ENCODE data around the gene PAK1IP1.
"Not testable (repeated sequence)": the region's sequence is repeated elsewhere in the genome, so short reads cannot be mapped to it uniquely, and the experiment has no call there.

Gene PAK1IP1

GRCh38 chr6:10694302-10695085, at the start of gene PAK1IP1, which contains the start of gene C6orf52:
Gene PAK1IP1, plus strand, starts transcription at chr6:10694972. Its CDS starts 14 bp downstream, at chr6:10694986.
Gene C6orf52, minus strand, starts transcription at chr6:10694616. Its CDS starts 7,066 bp downstream, at chr6:10687550.
- DNase-seq (ENCODE audit: low spot score), result peak; percentile 95

GRCh38 chr6:10655508-10656055, 39.2 kb upstream of the PAK1IP1 start:
- no peak for DNase-seq (ENCODE audit: low spot score)

- no peak for DNase-seq (ENCODE audit: low spot score)
Measured at GRCh38 chr6:10658910-10659698, 35.7 kb upstream of the PAK1IP1 start.

- no peak for DNase-seq (ENCODE audit: low spot score)
Measured at GRCh38 chr6:10659699-10660348, 34.9 kb upstream of the PAK1IP1 start.

GRCh38 chr6:10660431-10661191, 34.2 kb upstream of the PAK1IP1 start:
- not testable (repeated sequence) for DNase-seq (ENCODE audit: low spot score)

GRCh38 chr6:10662207-10662606, 32.6 kb upstream of the PAK1IP1 start:
- no peak for DNase-seq (ENCODE audit: low spot score)

GRCh38 chr6:10662742-10663141, 32.0 kb upstream of the PAK1IP1 start:
- no peak for DNase-seq (ENCODE audit: low spot score)

GRCh38 chr6:10665595-10665994, 29.2 kb upstream of the PAK1IP1 start:
- DNase-seq (ENCODE audit: low spot score), result not testable (repeated sequence)

- DNase-seq (ENCODE audit: low spot score), result no peak
Measured at GRCh38 chr6:10668126-10668917, 26.4 kb upstream of the PAK1IP1 start.

GRCh38 chr6:10676403-10676802, 18.4 kb upstream of the PAK1IP1 start:
- no peak for DNase-seq (ENCODE audit: low spot score)

- DNase-seq (ENCODE audit: low spot score), result no peak
Measured at GRCh38 chr6:10678456-10678855, 16.3 kb upstream of the PAK1IP1 start.

- no peak for DNase-seq (ENCODE audit: low spot score)
Measured at GRCh38 chr6:10681795-10682194, 13.0 kb upstream of the PAK1IP1 start.

GRCh38 chr6:10682355-10682988, 12.3 kb upstream of the PAK1IP1 start:
- DNase-seq (ENCODE audit: low spot score), result no peak

GRCh38 chr6:10684618-10685017, 10.2 kb upstream of the PAK1IP1 start:
- no peak for DNase-seq (ENCODE audit: low spot score)

GRCh38 chr6:10685092-10685915, 9.5 kb upstream of the PAK1IP1 start:
- DNase-seq (ENCODE audit: low spot score), result no peak

- no peak for DNase-seq (ENCODE audit: low spot score)
Measured at GRCh38 chr6:10686901-10687300, 7.9 kb upstream of the PAK1IP1 start.

- no peak for DNase-seq (ENCODE audit: low spot score)
Measured at GRCh38 chr6:10687582-10687981, 7.2 kb upstream of the PAK1IP1 start.

GRCh38 chr6:10690651-10691445, 3.9 kb upstream of the PAK1IP1 start:
- no peak for DNase-seq (ENCODE audit: low spot score)

Measured in globus pallidus (tissue), 1 donor.